AG10803 (cell line): ENCODE data around the gene BRD4.

Source experiments
- DNase-seq: peaks from one replicate; pipeline ENCODE4 v3.0.0; 2010; ENCODE audit warnings: low read depth
- H3K4me3 ChIP-seq: 2 replicates; pipeline ENCODE4 v1.5.1; 2011; ENCODE audit warnings: mild to moderate bottlenecking, low read length, control low read depth
- TF ChIP-seq, protein P1 (sequence below): conservative IDR thresholded peaks from 2 replicates; pipeline ENCODE4 v1.5.1; 2011; ENCODE audit warnings: mild to moderate bottlenecking, low read length, control low read depth, inconsistent platforms

The BRD4 gene

DNA sequence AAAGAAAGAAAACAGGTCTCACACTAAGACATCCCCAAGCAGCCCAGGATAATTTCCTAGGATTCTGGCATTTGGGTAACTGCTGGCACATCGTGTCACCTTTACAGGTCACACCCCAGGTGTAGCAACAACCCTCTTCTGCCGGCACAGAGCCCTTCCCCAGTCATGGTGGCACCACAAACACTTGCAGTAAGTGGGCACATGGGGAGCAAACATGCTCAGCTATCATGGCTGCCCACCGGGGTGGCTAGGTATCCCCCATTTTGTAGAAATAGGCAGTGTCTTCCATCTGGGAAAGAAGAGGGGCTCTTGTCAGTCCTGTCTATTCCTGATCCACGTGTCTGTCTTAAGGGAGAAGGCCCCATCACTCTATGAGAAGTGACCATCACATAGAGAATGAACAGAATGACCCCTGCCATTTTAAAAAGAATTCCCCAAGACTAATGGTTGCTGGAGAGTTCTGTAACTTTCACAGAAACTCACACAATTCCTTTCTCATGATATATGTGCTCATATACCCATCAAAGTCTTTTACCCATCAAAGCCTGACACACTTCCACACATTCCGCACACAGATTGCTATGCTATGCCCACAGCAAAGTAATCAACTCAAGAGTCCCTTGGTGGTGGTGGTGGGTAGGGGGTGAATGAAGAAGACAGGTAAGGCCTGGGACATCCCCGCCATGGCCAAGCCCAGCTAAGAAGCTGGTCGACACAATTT lies 33.3 kb downstream of the BRD4 start:
- H3K4me3 ChIP-seq: no peak overlapping the region
- TF ChIP-seq, protein P1, sequence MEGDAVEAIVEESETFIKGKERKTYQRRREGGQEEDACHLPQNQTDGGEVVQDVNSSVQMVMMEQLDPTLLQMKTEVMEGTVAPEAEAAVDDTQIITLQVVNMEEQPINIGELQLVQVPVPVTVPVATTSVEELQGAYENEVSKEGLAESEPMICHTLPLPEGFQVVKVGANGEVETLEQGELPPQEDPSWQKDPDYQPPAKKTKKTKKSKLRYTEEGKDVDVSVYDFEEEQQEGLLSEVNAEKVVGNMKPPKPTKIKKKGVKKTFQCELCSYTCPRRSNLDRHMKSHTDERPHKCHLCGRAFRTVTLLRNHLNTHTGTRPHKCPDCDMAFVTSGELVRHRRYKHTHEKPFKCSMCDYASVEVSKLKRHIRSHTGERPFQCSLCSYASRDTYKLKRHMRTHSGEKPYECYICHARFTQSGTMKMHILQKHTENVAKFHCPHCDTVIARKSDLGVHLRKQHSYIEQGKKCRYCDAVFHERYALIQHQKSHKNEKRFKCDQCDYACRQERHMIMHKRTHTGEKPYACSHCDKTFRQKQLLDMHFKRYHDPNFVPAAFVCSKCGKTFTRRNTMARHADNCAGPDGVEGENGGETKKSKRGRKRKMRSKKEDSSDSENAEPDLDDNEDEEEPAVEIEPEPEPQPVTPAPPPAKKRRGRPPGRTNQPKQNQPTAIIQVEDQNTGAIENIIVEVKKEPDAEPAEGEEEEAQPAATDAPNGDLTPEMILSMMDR: no peak
- no peak for DNase-seq

GRCh38 chr19:15297416-15298224 lies 34.7 kb downstream of the BRD4 start:
- peak; percentile 70 for DNase-seq
- H3K4me3 ChIP-seq: no peak overlapping the region
- TF ChIP-seq, protein P1: peak; percentile 8; the same call in 1 of the 2 replicates

- DNase-seq: peak; percentile 33
- H3K4me3 ChIP-seq: no peak overlapping the region
- TF ChIP-seq, protein P1: no peak
Observed at GRCh38 chr19:15296841-15297415, 35.4 kb downstream of the BRD4 start.

DNA sequence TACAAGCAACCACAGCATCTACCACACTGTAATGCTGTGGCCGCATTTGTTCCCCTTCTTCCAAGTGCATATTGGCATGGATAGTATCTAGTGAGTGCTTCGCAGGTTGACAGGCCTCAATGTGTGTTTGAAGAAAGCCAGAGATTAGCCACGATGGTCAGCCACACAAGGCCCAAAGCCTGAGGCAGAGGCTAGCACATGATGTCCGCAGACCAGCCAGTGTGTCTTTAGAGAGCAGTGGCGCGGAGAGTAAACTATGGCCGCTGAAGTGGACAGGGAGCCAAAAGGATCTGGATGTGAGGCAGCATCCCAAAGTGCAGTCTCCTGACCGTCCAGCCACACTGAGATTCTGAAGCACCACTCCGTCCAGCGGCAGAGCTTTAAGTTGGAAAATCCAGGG lies 36.0 kb downstream of the BRD4 start:
- TF ChIP-seq, protein P1: no peak
- no peak overlapping the region for H3K4me3 ChIP-seq

DNA sequence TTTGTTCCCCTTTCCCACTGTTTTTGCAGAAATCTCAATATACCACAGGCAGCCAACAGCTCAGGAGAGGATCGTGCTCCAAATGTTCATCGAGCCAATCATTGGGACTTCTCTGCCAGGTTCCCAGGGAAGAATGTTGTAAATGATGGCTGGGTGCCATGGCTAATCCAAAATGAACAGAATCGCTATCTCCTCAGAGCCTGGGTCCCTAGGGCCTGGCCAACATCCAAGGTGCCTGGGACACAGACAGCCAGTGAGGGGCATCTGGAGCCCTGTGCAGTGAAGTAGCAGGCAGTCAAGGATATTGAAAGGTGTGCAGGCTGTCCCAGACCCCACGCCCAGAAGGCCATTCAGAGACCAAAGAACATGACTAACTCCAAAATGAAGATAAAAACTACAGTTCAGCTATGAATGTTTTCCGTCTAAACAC lies 37.8 kb downstream of the BRD4 start:
- H3K4me3 ChIP-seq: no peak overlapping the region
- TF ChIP-seq, protein P1: no peak
- DNase-seq: peak; percentile 35

More for the DNA sequence above, 36.0 kb downstream of the BRD4 start:
- DNase-seq: no peak

- TF ChIP-seq, protein P1: no peak
- H3K4me3 ChIP-seq: no peak overlapping the region
- peak; percentile 70 for DNase-seq
Observed at GRCh38 chr19:15293781-15294491, 38.4 kb downstream of the BRD4 start.
